Islet of Langerhans (tissue), 1 donor: ENCODE data around the gene SPHK1.

Source experiments
- FAIRE-seq: peaks from one replicate; lab custom pipeline; 2011; peaks lifted over from hg19 to GRCh38; lab: Jason Lieb, UNC

The SPHK1 gene

GRCh38 chr17:76363107-76363842 lies 21.1 kb upstream of the SPHK1 start:
- FAIRE-seq, result no peak

- FAIRE-seq, result no peak
Observed at GRCh38 chr17:76365256-76365903, 19.0 kb upstream of the SPHK1 start.

GRCh38 chr17:76366247-76366646 lies 18.2 kb upstream of the SPHK1 start:
- no peak for FAIRE-seq

GRCh38 chr17:76367642-76368041 lies 16.8 kb upstream of the SPHK1 start:
- no peak for FAIRE-seq

- FAIRE-seq, result no peak
Observed at GRCh38 chr17:76368545-76368944, 15.9 kb upstream of the SPHK1 start.

- no peak for FAIRE-seq
Observed at GRCh38 chr17:76369379-76369778, 15.0 kb upstream of the SPHK1 start.

- no peak for FAIRE-seq
Observed at GRCh38 chr17:76369804-76370203, 14.6 kb upstream of the SPHK1 start.

GRCh38 chr17:76370261-76370993 lies 14.0 kb upstream of the SPHK1 start:
- FAIRE-seq, result no peak

- no peak for FAIRE-seq
Observed at GRCh38 chr17:76371656-76372628, 12.5 kb upstream of the SPHK1 start.

- no peak for FAIRE-seq
Observed at GRCh38 chr17:76376318-76377133, 7.9 kb upstream of the SPHK1 start.

- no peak for FAIRE-seq
Observed at GRCh38 chr17:76378548-76379274, 5.7 kb upstream of the SPHK1 start.

- FAIRE-seq, result no peak
Observed at GRCh38 chr17:76379275-76379641, 5.2 kb upstream of the SPHK1 start.

- FAIRE-seq, result no peak
Observed at GRCh38 chr17:76379646-76380376, 4.6 kb upstream of the SPHK1 start.

- no peak for FAIRE-seq
Observed at GRCh38 chr17:76381633-76382350, 2.6 kb upstream of the SPHK1 start.

GRCh38 chr17:76382351-76382802 lies 2.0 kb upstream of the SPHK1 start:
- FAIRE-seq, result no peak

GRCh38 chr17:76382803-76383545 lies 1.4 kb upstream of the SPHK1 start:
- FAIRE-seq, result no peak

GRCh38 chr17:76383546-76384221 lies 725 bp upstream of the SPHK1 start:
- FAIRE-seq, result no peak
